GM13976 (cell line): ENCODE results near the gene CFAP70.
"Not testable (repeated sequence)": the region's sequence is repeated elsewhere in the genome, so short reads cannot be mapped to it uniquely, and the experiment has no call there.

Source experiments
- DNase-seq: peaks from one replicate; pipeline ENCODE4 v3.0.0; 2012; ENCODE audit warnings: low spot score
- in situ Hi-C: fragments of 300-500 bp; cut with MboI; formaldehyde crosslinking; loops from one replicate; pipeline ENCODE4 v1.12.0; 2022; ENCODE audit warnings: low sequenced_read_pairs, mixed read lengths, inconsistent platforms; ENCODE audit not compliant: unreplicated experiment
- TF ChIP-seq, protein P1 (sequence below): IDR thresholded peaks from 2 replicates; pipeline ENCODE4 v1.5.1; 2012; ENCODE audit warnings: borderline replicate concordance, mild to moderate bottlenecking; ENCODE audit not compliant: insufficient read depth; ENCODE audit errors: extremely low read depth, missing control alignments, control extremely low read depth

CFAP70 gene

DNA sequence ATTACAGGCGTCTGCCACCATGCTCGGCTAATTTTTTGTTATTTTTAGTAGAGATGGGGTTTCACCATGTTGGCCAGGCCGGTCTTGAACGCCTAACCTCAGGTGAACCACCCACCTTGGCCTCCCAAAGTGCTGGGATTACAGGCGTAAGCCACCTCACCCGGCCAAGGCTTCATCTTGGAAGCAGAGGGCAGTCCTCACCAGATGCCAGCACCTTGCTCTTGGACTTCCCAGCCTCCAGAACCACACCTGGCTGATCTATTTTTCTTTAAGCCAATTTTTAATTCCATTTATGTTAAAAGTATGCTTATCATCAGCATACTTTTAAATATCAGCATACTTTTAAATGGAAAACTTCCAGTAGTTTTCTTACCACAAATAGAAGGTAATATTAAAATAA is 43.0 kb upstream of the CFAP70 start:
- TF ChIP-seq, protein P1, sequence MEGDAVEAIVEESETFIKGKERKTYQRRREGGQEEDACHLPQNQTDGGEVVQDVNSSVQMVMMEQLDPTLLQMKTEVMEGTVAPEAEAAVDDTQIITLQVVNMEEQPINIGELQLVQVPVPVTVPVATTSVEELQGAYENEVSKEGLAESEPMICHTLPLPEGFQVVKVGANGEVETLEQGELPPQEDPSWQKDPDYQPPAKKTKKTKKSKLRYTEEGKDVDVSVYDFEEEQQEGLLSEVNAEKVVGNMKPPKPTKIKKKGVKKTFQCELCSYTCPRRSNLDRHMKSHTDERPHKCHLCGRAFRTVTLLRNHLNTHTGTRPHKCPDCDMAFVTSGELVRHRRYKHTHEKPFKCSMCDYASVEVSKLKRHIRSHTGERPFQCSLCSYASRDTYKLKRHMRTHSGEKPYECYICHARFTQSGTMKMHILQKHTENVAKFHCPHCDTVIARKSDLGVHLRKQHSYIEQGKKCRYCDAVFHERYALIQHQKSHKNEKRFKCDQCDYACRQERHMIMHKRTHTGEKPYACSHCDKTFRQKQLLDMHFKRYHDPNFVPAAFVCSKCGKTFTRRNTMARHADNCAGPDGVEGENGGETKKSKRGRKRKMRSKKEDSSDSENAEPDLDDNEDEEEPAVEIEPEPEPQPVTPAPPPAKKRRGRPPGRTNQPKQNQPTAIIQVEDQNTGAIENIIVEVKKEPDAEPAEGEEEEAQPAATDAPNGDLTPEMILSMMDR: no peak
- in situ Hi-C loops: no loop called here
- no peak for DNase-seq

DNA sequence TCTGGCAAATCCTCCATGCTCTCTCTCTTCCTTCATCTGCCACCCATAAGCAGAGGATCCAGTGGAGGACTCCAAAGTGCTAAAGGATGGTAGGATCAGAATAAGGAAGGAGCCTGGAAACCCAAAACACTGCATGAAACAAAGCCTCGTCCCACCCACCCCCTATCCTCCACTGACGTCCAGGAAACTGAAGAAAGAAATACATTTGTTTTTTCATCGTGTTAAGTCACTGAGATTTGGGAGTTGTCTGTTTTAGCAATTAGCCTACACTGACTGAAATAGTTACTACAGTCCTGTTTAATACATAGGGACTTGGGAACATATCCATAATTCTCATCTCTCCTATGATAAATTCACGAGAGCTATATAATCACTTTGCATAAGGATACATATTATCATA is 40.4 kb upstream of the CFAP70 start:
- in situ Hi-C loops: no loop called here
- TF ChIP-seq, protein P1: no peak
- DNase-seq: no peak

DNA sequence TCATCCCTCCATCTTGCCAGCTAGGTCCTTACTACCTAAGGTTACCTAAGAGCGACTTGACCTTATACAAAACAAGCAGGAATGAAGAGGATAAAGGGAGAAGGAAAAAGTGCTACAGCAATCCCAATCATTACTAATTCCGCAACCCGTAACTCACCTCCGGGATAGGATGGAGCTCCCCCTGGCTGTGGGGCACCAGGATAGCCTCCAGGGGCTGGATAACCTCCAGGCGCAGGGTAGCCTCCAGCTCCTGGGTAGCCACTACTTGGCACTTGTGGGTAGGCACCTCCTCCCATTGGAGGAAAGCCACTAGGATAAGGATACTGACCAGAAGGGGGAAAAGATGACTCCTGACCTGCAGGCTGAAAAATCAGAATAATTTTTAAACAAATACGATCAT is 39.4 kb upstream of the CFAP70 start:
- TF ChIP-seq, protein P1: no peak
- in situ Hi-C loops: no loop called here
- DNase-seq: no peak

DNA sequence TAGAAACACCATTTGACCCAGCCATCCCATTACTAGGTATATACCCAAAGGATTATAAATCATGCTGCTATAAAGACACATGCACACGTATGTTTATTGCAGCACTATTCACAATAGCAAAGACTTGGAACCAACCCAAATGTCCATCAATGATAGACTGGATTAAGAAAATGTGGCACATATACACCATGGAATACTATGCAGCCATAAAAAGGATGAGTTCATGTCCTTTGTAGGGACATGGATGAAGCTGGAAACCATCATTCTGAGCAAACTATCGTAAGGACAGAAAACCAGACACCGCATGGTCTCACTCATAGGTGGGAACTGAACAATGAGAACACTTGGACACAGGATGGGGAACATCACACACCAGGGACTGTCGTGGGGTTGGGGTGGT is 35.7 kb upstream of the CFAP70 start:
- in situ Hi-C loops, DNase-seq: not testable (repeated sequence)

DNA sequence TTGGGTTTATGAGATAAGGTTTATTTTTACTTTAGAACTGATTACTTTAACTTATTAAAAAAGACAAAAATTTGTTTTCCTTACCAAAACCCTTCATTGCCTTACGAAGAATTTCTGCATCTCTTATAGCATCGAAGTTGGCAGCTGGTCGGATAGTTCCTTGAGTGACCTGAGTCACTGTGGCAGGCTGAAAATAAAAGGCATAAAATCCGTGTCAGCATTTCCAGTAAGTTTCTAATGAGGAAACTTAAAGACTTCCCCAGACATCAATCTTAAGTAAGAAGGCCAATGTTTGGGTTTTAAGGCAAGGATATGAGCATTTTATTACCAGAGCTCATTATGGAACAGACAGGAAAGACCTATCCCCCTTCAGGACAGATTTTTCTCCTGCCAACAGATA is 29.6 kb upstream of the CFAP70 start:
- in situ Hi-C loops: no loop called here
- TF ChIP-seq, protein P1: no peak

DNA sequence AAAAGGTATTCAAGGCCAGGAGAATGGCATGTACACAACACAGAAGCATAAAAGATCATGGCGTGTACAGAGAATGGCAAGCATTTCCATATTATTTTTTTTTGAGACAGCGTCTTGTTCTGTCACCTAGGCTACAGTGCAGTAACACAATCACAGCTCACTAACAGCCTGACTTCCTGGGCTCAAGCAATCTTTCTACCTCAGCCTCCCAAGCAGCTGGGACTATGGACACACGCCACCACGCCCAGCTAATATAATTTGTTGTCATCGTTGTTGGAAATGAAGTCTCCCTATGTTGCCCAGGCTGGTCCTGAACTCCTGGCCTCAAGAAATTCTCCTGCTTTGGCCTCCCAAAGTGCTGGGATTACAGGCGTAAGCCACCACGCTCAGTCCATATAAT is 27.9 kb upstream of the CFAP70 start:
- in situ Hi-C loops: no loop called here
- TF ChIP-seq, protein P1: no peak
- no peak for DNase-seq

More for the DNA sequence above, 29.6 kb upstream of the CFAP70 start:
- DNase-seq: no peak

DNA sequence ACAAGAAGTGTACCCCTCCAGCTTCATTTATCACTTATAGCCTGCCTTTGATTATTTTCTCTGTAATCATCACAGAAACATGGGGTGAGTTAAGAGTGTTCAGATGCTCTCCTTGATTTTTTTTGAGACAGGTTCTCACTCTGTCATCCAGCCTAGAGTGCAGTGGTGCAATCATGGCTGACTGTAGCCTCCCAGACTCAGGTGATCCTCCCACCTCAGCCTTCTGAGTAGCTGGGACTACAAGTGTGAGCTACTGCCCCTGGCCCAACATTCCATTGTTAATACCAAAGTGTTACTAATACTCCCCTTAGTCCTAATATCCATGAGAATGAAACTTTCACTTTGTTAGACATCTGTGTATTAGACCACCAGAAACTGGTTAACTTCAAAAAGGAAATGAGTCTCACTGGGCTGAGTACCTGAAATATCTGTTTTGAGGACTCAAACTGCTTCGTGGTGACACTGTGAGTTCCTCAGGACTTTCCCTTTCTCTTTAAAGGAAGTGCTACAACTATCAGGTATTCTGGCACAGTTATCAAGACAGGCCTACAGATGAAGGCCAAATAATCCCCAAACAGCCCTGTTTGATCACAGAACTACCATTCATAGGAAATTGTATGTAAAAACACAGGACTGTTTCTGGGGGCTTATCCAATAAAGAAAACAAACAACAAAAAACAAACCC is 20.5 kb upstream of the CFAP70 start:
- TF ChIP-seq, protein P1: no peak
- peak; percentile 43 for DNase-seq
- in situ Hi-C loops: no loop called here
